ENCODE data around the gene PPY. TPM values are rescaled to one million over a fixed set of nuclear protein-coding genes. Genes with fewer than 3 reads are reported as not detected.
A peak's percentile ranks its signal among the peaks of the same experiment; 100 is the strongest.
"Not testable (repeated sequence)": the region's sequence is repeated elsewhere in the genome, so short reads cannot be mapped to it uniquely, and the experiment has no call there.

Gene PPY, protein sequence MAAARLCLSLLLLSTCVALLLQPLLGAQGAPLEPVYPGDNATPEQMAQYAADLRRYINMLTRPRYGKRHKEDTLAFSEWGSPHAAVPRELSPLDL
- total RNA-seq: not detected in 2 replicates

- no peak for DNase-seq
Measured at GRCh38 chr17:43942051-43942685, at the start of gene PPY. PPY (minus strand) TSS chr17:43942476; CDS start chr17:43941654, 822 bp downstream.

DNA sequence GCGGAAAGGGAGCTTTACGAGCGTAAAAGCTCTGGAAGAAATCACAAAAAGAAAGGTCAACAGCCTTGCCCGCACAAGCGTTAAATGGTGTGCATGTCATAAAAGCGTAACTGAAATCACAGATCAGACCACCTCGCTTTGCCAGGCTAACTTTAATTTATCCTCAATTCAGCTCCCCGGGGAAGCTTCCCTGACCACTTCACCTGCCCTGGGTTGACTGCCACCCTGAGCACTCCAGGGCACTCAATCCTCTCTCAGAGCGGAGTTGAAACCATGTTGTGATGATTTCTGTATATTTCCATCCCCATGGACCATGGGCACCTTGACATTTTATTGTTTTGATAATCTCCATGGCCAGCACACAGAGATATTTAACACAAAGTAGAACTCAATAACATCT, 46.0 kb upstream of the PPY start:
- DNase-seq: no peak

DNA sequence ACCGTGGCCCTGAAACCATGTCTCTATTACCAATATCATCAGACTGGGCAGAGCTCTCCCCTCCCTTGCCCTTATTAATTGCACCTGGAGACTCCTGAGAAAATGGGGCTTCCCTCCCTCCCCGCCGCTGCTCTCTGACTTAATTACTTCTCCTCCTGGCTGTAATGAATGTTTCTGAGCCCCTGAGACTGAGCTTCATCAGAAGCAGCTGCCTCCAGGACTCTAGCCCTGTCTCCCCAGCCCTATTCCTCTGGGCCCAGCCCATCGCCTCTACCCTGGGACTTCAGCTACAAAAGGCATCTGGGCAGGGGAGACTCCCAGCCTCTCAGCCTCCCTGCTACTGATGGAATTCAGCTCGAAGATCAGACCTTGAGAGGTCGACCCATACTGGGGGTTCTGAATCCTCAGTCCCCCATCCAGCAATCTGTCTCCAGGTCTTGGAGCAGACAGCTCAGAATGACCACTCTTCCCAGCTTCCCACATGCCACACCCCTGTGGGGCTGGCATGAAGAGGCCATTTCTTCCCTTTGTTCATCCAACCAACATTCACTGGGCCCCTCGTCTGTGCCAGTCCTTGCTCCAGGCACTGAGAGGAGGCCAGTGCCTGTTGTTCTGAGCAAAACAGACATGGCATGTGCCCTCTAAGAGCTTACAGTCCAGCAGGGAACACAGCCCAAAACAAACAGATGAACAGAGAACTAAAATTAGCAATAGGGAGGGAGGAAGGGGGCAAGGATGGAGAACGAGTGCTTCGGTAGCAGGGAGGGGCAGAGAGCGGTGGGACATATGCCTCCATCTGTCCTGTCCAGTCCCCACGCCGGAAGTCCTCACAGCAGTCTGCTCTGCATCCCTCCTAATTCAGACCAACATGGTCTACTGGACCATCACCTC, 45.1 kb upstream of the PPY start:
- no peak for DNase-seq

- no peak for DNase-seq
Measured at GRCh38 chr17:43986225-43986981, 44.1 kb upstream of the PPY start.

DNA sequence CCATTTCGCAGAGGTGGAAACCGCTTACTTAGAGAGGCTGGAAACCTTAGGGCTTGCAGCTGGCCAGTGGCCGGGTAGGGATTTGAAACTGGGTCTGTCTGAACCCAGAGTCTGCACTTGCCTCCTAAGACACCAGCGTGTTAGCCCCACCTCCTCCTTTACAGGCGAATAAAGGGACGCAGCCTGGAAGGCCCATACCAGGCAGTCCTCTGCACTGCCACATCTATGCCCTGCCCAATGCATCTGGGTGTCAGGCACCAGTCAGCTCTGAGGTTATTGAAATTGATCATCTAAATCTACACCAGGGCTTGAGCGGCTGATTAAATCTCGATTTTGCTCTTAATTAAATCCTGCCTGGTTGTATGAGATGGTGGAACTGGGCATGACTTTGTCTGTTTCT, 42.2 kb upstream of the PPY start:
- no peak for DNase-seq

DNA sequence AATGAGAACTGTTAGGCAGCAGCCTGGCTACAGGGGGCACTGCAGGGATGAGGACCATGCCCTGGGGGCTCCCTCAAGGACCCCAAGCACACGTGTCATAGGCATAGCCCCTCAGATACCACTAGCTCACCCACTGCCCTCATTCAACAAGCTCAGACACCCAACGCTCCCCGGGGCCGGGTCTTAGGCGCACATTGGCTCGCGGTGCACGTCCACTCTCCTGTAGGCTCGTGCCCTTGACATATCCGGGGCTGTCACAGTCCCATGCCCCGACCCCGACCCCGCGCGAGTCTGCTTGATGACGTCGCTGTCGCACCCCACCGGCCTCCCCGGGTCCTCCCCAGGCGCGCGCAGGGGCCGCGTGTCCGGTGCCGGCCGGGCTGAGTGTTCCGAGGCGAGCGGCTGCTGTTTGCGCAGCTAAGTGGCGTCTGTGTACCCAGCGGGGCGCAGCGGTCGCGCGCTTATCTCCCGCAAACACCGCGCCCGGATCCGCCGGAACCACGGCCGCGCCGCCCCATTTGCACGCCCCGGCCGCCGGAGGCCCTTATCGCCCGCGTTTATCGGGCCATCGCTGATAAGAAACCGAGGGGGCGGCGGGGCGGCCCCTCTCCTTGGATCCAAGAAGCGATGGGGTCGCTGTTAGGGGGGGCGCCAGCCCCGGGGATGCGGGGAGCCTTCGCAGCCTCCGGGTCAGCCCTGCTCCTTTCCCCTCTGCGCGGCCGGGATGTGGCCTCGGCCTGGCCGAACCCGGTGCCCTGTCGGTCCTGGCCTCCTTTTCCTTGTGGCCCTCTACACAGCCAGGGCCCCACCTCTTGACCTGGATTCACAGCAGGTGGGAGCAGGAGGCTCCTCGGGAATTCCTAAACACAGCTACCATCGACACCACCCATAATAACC, 41.5 kb upstream of the PPY start:
- DNase-seq: peak; percentile 36

- no peak for DNase-seq
Measured at GRCh38 chr17:43983196-43983514, 40.9 kb upstream of the PPY start.

DNA sequence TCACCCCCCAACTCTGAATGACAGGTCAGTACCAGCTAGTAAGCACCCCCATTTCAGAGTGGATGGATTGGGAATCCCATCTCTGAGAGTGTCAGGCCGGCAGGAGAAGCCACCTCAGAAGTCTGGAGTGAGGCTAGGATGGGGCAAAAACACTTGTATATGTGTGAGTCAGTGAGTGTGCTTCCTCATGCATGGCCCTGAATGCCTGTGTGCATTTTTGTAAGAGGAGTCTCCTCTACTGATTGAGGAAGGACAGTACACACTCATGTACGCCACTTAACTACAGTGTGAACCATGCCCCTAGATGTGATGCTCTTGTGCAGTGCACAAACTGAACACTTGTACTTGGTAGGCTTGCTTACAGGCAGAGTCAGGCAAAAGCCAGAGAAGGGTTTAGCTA, 39.9 kb upstream of the PPY start:
- DNase-seq: no peak

DNA sequence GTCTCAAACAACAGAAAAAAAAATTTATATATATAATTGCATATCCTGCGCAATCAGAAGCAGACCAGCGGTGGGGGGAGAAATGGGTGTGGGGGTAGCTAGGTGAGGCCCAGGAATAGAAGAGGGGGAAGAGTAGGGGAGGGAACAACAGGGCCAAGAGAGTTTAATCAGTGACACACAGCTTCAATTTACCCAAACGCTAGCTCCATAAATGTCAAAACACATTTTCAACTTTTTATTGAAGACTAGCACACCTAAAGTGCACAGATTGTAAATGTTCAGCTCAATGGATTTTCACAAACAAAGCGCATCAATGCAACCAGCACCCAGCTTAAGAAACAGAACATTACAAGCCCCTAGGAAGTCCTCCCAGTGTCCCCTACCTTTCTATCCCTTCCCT, 37.4 kb upstream of the PPY start:
- DNase-seq: no peak

GRCh38 chr17:43979011-43979410, 36.7 kb upstream of the PPY start:
- no peak for DNase-seq

DNA sequence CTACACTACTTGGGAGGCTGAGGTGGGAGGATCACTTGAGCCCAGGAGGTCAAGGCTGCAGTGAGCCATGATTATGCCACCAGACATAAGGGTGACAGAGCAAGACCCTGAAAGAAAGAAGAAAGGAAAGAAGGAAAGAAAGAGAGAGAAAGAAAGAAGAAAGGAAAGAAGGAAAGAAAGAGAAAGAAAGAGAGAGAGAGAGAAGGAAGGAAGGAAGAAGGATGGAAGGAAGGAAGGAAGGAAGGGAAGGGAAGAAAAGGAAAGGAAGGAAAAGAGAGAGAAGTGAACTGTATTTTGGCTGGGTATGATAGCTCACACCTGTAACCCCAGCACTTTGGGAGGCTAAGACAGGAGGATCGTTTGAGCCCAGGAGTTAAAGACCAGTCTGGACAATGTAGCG, 35.8 kb upstream of the PPY start:
- DNase-seq: no peak

- no peak for DNase-seq
Measured at GRCh38 chr17:43976963-43977837, 34.9 kb upstream of the PPY start.

- DNase-seq: no peak
Measured at GRCh38 chr17:43975898-43976297, 33.6 kb upstream of the PPY start.

DNA sequence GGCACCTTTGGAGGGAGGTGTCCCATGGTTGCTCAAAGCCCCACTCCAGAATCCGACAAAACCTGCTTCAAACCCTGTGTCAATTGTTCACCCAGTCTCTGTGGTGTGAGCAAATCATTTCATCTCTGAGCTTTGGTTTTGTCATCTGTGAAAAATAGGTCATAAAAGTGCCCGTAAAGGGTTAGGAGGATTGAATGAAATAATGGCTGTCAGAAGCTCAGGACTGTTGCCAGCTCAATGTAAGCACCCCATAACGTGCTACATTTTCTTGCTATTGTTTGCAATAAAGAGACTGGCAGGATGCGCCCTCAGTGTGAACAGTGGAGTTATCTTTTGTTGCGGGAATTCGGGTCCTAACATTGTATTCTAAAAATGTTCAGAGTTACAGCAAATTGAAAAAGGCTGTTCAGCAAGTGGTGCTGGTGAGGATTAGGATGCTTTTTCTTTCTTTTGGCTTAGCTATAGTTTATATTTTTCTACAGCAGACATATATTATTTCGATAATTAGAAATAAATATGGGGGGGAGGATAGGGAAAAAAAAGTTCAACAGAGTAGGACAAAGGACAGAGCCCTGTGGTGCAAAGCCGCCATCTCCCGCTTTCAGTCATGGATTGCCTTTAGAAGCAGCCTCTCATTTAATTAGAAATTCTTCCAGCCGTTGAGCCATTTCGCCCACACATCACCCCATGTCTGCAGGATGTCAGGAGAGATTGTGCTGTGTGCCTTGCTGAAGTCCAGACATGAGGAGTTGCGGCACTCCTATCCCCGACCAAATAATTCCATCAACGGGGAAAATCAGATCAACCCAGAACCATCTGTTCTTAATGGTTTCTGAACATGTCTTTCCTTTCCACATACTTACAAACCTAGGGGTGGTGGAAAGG, 32.3 kb upstream of the PPY start:
- no peak for DNase-seq

- DNase-seq: not testable (repeated sequence)
Measured at GRCh38 chr17:43972444-43973212, 30.4 kb upstream of the PPY start.

DNA sequence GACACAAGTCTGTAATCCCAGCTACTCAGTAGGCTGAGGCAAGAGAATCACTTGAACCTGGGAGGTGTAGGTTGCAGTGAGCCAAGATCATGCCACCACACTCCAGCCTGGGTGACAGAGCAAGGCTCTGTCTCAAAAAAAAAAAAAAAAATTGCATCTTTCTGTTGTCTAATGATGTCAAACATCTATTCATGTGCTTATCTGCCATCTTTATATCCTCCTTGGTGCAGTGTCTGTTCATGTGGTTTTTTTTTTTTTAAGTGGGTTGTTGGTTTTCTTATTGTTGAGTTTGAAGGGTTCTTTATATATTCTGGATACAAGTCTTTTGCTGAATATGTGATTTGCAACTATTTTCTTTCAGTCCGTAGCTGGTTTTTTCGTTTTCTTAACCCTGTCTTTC, 29.2 kb upstream of the PPY start:
- DNase-seq: not testable (repeated sequence)

GRCh38 chr17:43970366-43970765, 28.1 kb upstream of the PPY start:
- no peak for DNase-seq

DNA sequence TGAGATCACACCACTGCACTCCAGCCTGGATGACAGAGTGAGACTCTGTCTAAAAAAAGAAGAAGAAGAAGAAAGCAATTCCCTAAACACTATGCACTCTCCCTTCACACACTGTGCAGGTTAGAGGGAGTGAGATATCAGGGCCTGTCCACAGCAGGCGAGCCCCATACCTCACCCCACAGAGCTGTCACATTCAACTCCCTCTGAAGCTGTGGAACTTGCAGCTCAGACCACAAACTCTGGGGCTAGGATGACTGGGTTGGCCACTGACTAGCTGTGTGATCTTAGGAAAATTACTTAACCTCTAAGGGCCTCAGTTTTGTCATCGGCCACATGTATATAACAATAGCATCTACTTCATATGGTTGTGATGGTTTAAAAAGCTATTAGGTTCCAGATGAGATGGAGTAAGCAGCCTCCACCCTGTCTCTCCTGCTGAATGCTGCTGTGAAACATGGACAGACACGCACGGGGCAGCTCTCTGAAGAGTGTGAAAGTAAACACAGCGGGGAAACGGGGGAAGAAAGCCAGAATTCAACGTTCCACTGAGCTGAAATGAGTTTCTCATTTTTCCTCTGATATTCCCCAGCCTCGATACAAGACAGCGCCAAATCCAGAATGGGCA, 25.1 kb upstream of the PPY start:
- no peak for DNase-seq

DNA sequence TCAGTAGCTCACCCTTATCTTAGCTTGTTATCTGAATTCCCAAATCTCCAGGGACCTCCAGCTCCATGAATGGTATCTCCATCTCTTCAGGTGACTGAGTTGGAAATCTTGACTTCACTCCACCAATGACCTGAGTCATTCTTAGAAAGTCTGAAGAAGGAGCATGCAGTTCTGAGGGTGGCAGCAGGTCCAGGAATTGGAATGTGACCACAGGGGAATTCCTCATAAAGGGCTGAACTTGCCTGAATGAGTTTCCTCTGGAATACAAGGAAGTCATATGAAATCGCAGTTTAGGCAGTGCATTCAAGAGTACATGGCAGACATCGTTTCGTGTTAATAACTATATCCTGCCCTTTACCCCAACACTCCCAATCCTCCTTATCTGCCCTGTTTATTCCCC, 24.0 kb upstream of the PPY start:
- no peak for DNase-seq
